ENCODE measurements around the gene IMPACT. TPM values are rescaled to one million over a fixed set of nuclear protein-coding genes. Genes with fewer than 3 reads are reported as not detected.

IMPACT gene
- total RNA-seq, 2 donors from 2014 or later, result 6.0 to 6.6 TPM

DNA sequence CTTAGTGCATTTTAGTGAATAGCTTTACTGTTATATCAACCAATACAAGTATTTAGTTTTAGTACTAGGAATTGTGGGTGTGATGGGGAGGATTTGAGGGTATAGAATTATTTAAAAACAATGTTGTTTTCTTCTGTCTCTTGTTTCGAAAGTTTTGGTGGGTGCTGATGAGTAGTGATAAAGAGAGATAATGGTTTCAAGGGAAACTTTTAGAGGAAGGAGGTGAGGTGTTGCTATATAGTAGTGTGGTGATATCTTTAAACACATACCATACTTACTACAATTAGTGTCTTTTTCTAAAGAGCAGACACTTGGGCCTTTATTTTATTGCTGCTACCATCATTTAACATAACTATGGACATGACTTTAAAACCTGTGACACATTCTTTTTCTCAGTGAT lies 10.5 kb downstream of the IMPACT start:
- DNase-seq (ENCODE audit: low spot score) (no peak), ATAC-seq (no peak)
- Mint-ChIP-seq H3K4me3 (no peak overlapping the region), H3K9me3 (no peaks in the 10 kb centered on the region), H3K4me1 (ENCODE audit: low read depth in 2 of 2) (peaks cover 5 to 6% of the 10 kb centered on the region in 2 donors), H3K27me3 (no peaks in the 10 kb centered on the region), H3K36me3 (peaks cover 5% of the 10 kb centered on the region), H3K27ac (no peak overlapping the region)

- Mint-ChIP-seq H3K36me3 (peaks cover 15% of the 10 kb centered on the region), H3K27me3 (no peaks in the 10 kb centered on the region), H3K9me3 (no peaks in the 10 kb centered on the region), H3K27ac (no peak overlapping the region), H3K4me3 (no peak overlapping the region), H3K4me1 (ENCODE audit: low read depth in 2 of 2) (no peaks in the 10 kb centered on the region)
- DNase-seq (ENCODE audit: low spot score) (no peak), ATAC-seq (no peak)
Observed at GRCh38 chr18:24443870-24444269, 17.4 kb downstream of the IMPACT start.

DNA sequence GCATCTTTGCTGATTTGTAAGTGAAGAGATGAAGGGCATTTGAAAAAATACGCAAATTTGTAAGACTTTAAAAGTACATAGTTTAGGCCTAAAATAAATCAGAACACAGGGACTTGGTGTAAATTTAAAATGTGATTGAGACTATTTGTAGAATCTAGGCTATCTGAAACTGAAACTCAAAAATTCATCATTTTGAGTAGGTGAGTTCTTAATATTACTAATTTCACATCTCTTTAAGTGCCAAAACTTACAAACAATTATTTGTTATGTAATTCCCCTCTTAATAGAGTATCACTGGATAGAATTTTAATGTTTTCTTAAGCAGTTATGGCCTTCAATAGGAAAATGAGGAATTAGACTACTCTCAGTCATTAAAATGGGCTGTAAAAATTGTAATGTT lies 20.0 kb downstream of the IMPACT start:
- Mint-ChIP-seq H3K36me3 (peaks cover 18% of the 10 kb centered on the region), H3K4me1 (ENCODE audit: low read depth in 2 of 2) (no peaks in the 10 kb centered on the region), H3K9me3 (no peaks in the 10 kb centered on the region), H3K4me3 (no peak overlapping the region), H3K27me3 (no peaks in the 10 kb centered on the region), H3K27ac (no peak overlapping the region)
- DNase-seq (ENCODE audit: low spot score) (no peak), ATAC-seq (no peak)

DNA sequence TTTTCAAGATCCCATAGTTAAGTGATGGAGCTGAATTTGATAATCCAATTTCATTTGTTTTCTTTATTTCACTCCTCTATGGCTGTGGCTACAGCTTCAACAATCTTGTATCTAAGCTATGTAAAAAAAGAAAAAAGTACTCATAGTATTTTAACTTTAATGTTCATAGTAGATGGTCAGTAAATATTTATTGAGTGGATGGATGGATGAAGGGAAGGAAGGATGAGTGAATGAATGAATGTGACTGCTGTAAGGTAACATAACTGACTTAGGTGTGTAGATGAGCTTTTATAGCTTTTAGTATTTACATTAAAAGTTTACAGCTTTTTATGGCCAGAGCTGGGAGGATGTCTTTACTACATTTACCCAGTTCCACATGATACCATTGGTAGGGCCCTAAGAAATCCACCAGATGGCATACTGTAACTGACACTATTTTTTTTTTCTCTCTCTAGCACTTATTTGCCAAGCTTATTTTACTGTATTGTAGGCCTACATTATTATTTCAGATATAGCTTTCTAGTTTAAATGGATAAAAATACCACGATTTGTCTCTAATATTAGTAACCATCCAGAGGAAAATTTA lies 20.6 kb downstream of the IMPACT start:
- no peak for DNase-seq (ENCODE audit: low spot score)
- no peaks in the 10 kb centered on the region for H3K9me3 Mint-ChIP-seq

DNA sequence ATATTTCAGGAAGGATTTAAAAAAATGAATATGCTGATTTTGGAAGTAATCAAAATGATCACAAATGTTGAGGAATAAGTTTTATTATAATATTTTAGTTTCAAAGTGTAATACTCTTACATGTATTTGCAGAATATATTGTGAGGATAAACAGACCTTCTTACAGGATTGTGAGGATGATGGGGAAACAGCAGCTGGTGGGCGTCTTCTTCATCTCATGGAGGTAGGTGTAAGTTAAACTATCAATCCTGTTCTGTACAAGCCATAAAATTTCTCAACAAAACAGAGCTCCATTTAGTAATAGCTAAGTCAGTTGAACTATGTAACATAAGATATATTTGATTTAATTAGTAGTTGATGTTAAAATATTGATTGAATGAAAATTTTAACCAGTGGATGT lies 21.5 kb downstream of the IMPACT start:
- no peaks in the 10 kb centered on the region for H3K27me3 Mint-ChIP-seq
- no peak for DNase-seq (ENCODE audit: low spot score)
- H3K4me1 Mint-ChIP-seq (ENCODE audit: low read depth in 2 of 2), result no peaks in the 10 kb centered on the region
- H3K9me3 Mint-ChIP-seq, result no peaks in the 10 kb centered on the region
- no peak for ATAC-seq
- H3K36me3 Mint-ChIP-seq, result peaks cover 19% of the 10 kb centered on the region
- no peak overlapping the region for H3K4me3 Mint-ChIP-seq
- no peak overlapping the region for H3K27ac Mint-ChIP-seq

More for the DNA sequence above, 20.6 kb downstream of the IMPACT start:
- no peaks in the 10 kb centered on the region for H3K27me3 Mint-ChIP-seq
- H3K36me3 Mint-ChIP-seq, result peaks cover 19% of the 10 kb centered on the region
- H3K27ac Mint-ChIP-seq, result no peak overlapping the region
- H3K4me3 Mint-ChIP-seq, result no peak overlapping the region
- no peaks in the 10 kb centered on the region for H3K4me1 Mint-ChIP-seq (ENCODE audit: low read depth in 2 of 2)
- ATAC-seq, result no peak

- ATAC-seq, result no peak
- DNase-seq (ENCODE audit: low spot score), result no peak
- H3K9me3 Mint-ChIP-seq, result no peaks in the 10 kb centered on the region
- H3K27me3 Mint-ChIP-seq, result peaks cover 0 to 2% of the 10 kb centered on the region in 2 donors
- H3K4me3 Mint-ChIP-seq, result no peak overlapping the region
- peaks cover under 1% of the 10 kb centered on the region for H3K36me3 Mint-ChIP-seq
- no peaks in the 10 kb centered on the region for H3K4me1 Mint-ChIP-seq (ENCODE audit: low read depth in 2 of 2)
- H3K27ac Mint-ChIP-seq, result no peak overlapping the region
Observed at GRCh38 chr18:24456549-24456948, 30.1 kb downstream of the IMPACT start.

GRCh38 chr18:24459772-24460171 lies 33.3 kb downstream of the IMPACT start:
- H3K27ac Mint-ChIP-seq, result no peak overlapping the region
- no peaks in the 10 kb centered on the region for H3K36me3 Mint-ChIP-seq
- H3K27me3 Mint-ChIP-seq, result peaks cover 0 to 9% of the 10 kb centered on the region in 2 donors
- DNase-seq (ENCODE audit: low spot score) (no peak), ATAC-seq (no peak)
- H3K4me1 Mint-ChIP-seq (ENCODE audit: low read depth in 2 of 2), result no peaks in the 10 kb centered on the region
- H3K9me3 Mint-ChIP-seq, result no peaks in the 10 kb centered on the region
- H3K4me3 Mint-ChIP-seq, result no peak overlapping the region

DNA sequence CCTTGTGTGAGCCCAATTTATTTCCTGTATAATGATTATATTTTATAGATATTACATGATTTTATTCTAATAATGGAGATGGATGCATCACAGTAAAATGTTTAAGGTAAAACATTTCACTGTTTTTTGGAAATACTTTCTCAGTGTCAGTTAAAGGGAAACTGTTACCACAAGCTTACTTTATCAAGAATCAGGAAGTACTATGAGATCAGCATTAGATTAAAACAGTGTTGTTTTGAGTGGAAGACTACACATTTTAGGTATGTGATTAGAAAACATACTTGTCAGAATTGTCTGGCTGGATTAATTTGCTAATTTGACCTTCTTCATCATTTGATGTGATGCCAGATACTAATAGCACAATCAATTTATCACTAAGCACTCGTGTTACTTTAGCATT lies 33.9 kb downstream of the IMPACT start, which contains the start of gene HRH4:
HRH4 (plus strand) TSS at position 250 of the 400 bp plus-strand sequence; CDS start at position 342, 92 bp downstream.
- ATAC-seq (no peak), DNase-seq (ENCODE audit: low spot score) (no peak)
- Mint-ChIP-seq H3K9me3 (no peaks in the 10 kb centered on the region), H3K27ac (no peak within 1 kb of the TSS), H3K27me3 (peaks cover 0 to 13% of the 10 kb centered on the region in 2 donors), H3K36me3 (no peaks in the 10 kb centered on the region), H3K4me3 (peak within 1 kb of the TSS; percentile 33), H3K4me1 (ENCODE audit: low read depth in 2 of 2) (no peaks in the 10 kb centered on the region)

DNA sequence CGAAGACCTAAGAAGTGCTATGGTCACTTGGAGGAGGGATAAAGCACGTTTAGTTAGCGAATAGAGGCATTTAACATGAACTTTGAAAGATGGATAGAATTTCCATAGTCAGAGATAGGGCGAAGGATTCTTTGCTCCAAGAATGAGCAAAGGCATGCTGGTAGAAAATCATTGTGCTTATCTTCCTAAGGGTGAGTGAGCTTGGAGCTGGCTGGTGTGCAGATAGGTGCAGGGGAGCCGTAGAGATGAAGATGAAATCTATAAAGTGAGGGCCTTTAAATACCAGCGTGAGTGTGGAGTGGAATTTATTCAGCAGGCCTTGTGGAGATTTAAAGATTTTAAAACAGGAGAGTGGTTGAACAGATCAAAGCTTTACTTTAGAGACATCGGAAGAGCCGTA lies 35.5 kb downstream of the IMPACT start:
- Mint-ChIP-seq H3K36me3 (no peaks in the 10 kb centered on the region), H3K4me1 (ENCODE audit: low read depth in 2 of 2) (no peaks in the 10 kb centered on the region), H3K9me3 (no peaks in the 10 kb centered on the region), H3K27me3 (peaks cover 2 to 15% of the 10 kb centered on the region in 2 donors), H3K4me3 (peak overlapping the region; percentile 31), H3K27ac (no peak overlapping the region)
- ATAC-seq (no peak), DNase-seq (ENCODE audit: low spot score) (no peak)

DNA sequence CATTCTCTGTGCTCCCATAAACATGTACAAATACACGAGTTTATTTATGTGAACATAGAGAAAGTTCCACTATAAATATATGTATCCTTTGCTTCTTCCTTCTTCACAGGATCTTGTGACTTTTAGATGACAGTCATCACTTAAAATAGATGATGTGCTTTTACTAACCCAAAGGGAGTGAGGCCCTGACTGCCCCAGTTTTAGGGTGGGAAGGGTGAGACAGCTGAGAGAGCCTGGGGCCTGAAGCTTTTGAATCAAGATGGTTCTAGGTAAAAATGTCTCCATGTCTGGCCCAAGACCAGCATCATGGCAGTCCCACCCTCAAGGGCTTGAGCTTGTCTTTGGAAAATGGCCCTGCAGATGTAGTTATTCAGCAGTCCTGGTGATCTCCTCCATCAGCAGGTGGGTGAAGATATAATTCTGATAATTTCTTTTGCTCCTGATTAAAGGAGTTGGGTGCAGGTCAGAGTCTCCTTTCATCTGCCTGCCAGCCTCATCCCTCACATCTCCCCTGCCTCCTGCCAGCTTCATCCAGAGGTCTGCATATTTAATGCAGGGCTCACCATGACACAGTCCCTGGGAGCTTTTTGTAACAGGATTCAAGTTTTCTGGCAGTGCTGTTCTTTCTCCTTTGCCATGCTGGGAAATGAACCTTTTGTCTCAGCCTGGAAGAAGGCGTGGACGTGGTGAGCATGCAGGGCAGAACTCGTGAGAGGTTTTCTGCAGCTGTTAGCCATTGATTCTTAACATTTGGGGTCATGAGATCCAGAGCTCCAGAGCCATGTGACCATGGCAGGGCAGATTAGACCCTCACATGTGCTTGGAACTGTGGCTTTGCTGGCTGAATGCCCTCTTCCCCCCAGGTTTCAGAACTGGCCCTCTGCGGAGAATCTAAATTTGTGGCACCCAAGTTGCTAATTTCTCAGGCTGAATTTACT lies 36.6 kb downstream of the IMPACT start:
- Mint-ChIP-seq H3K4me3 (no peak overlapping the region), H3K9me3 (no peaks in the 10 kb centered on the region), H3K36me3 (no peaks in the 10 kb centered on the region), H3K4me1 (ENCODE audit: low read depth in 2 of 2) (no peaks in the 10 kb centered on the region), H3K27me3 (peaks cover 7 to 18% of the 10 kb centered on the region in 2 donors), H3K27ac (no peak overlapping the region)
- no peak for DNase-seq (ENCODE audit: low spot score)
- no peak for ATAC-seq

GRCh38 chr18:24465486-24465885 lies 39.0 kb downstream of the IMPACT start:
- DNase-seq (ENCODE audit: low spot score) (no peak), ATAC-seq (no peak)
- no peaks in the 10 kb centered on the region for H3K9me3 Mint-ChIP-seq
- H3K4me1 Mint-ChIP-seq (ENCODE audit: low read depth in 2 of 2), result no peaks in the 10 kb centered on the region
- H3K27ac Mint-ChIP-seq, result peak overlapping the region in 1 of 2 donors; percentile 40
- peaks cover 7 to 15% of the 10 kb centered on the region in 2 donors for H3K27me3 Mint-ChIP-seq
- no peaks in the 10 kb centered on the region for H3K36me3 Mint-ChIP-seq
- peak overlapping the region; percentile 34 for H3K4me3 Mint-ChIP-seq

DNA sequence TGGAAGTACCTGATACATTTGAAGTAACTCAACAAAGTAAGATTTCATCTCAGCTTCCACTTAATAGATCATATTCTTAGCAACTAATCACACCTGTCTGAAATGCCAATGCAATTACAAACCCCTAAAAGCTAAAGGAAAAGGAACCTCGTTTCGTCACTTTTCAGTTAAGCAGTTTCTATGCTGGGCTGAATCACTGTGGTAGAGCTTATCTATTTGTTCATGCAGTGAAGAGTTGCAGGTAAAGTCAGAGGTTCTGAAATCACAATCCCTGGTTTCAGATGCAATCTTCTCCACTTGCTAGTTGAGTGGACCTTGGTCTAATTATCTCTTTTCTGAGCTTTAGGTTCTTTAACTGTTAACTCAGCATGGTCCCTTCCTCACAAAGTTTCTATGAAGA lies 40.3 kb downstream of the IMPACT start:
- Mint-ChIP-seq H3K27me3 (peaks cover 7 to 14% of the 10 kb centered on the region in 2 donors), H3K27ac (peak overlapping the region in 1 of 2 donors; percentile 3), H3K4me3 (no peak overlapping the region), H3K4me1 (ENCODE audit: low read depth in 2 of 2) (no peaks in the 10 kb centered on the region), H3K36me3 (no peaks in the 10 kb centered on the region), H3K9me3 (no peaks in the 10 kb centered on the region)
- ATAC-seq (no peak), DNase-seq (ENCODE audit: low spot score) (no peak)

- no peak for ATAC-seq
- no peak for DNase-seq (ENCODE audit: low spot score)
- Mint-ChIP-seq H3K9me3 (no peaks in the 10 kb centered on the region), H3K4me3 (no peak overlapping the region), H3K27ac (no peak overlapping the region), H3K36me3 (no peaks in the 10 kb centered on the region), H3K4me1 (ENCODE audit: low read depth in 2 of 2) (no peaks in the 10 kb centered on the region), H3K27me3 (peaks cover 7 to 18% of the 10 kb centered on the region in 2 donors)
Observed at GRCh38 chr18:24470022-24470618, 43.6 kb downstream of the IMPACT start.

GRCh38 chr18:24470805-24471204 lies 44.3 kb downstream of the IMPACT start:
- DNase-seq (ENCODE audit: low spot score) (no peak), ATAC-seq (no peak)
- Mint-ChIP-seq H3K9me3 (no peaks in the 10 kb centered on the region), H3K27me3 (peaks cover 7 to 14% of the 10 kb centered on the region in 2 donors), H3K27ac (no peak overlapping the region), H3K36me3 (no peaks in the 10 kb centered on the region), H3K4me1 (ENCODE audit: low read depth in 2 of 2) (no peaks in the 10 kb centered on the region), H3K4me3 (no peak overlapping the region)
